SK-N-SH (cell line): Measurements from ENCODE around the gene ALS2CL.

ENCODE experiments used
- EP300 ChIP-seq, 2 experiments: IDR thresholded peaks; 2 replicates each; pipeline versions ENCODE4 v1.4.0 to v1.6.1; 2012; ENCODE audit warnings: borderline replicate concordance in 1 of 2, low read depth in 1 of 2, low read length in 1 of 2
- FOXM1 ChIP-seq: IDR thresholded peaks from 2 replicates; pipeline ENCODE4 v1.4.0; 2012; ENCODE audit warnings: low read depth, mild to moderate bottlenecking
- SIN3A ChIP-seq: IDR thresholded peaks from 2 replicates; pipeline ENCODE4 v1.6.1; 2012; ENCODE audit warnings: low read depth, mild to moderate bottlenecking, low read length, moderate library complexity, borderline replicate concordance
- TF ChIP-seq, protein P1 (sequence below): fragments of 200-600 bp; sonication (generic); IDR thresholded peaks from 2 replicates; pipeline ENCODE4 v1.6.1; 2017; ENCODE audit warnings: antibody characterized with exemption, mild to moderate bottlenecking, moderate library complexity

GRCh38 chr3:46667061-46667621 is 26.3 kb downstream of the ALS2CL start:
- TF ChIP-seq, protein P1, sequence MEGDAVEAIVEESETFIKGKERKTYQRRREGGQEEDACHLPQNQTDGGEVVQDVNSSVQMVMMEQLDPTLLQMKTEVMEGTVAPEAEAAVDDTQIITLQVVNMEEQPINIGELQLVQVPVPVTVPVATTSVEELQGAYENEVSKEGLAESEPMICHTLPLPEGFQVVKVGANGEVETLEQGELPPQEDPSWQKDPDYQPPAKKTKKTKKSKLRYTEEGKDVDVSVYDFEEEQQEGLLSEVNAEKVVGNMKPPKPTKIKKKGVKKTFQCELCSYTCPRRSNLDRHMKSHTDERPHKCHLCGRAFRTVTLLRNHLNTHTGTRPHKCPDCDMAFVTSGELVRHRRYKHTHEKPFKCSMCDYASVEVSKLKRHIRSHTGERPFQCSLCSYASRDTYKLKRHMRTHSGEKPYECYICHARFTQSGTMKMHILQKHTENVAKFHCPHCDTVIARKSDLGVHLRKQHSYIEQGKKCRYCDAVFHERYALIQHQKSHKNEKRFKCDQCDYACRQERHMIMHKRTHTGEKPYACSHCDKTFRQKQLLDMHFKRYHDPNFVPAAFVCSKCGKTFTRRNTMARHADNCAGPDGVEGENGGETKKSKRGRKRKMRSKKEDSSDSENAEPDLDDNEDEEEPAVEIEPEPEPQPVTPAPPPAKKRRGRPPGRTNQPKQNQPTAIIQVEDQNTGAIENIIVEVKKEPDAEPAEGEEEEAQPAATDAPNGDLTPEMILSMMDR = no peak
- TF ChIP-seq EP300 (IDR thresholded peaks at IDR 0.05; ENCODE audit: borderline replicate concordance in 1 of 2, low read depth in 1 of 2, low read length in 1 of 2) (no peak), FOXM1 (no peak), SIN3A (no peak)
